ENCODE data around the gene P2RY8.
"Not testable (repeated sequence)": the region's sequence is repeated elsewhere in the genome, so short reads cannot be mapped to it uniquely, and the experiment has no call there.

Gene P2RY8, protein sequence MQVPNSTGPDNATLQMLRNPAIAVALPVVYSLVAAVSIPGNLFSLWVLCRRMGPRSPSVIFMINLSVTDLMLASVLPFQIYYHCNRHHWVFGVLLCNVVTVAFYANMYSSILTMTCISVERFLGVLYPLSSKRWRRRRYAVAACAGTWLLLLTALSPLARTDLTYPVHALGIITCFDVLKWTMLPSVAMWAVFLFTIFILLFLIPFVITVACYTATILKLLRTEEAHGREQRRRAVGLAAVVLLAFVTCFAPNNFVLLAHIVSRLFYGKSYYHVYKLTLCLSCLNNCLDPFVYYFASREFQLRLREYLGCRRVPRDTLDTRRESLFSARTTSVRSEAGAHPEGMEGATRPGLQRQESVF
- total RNA-seq: 0 to 26.7 (median 2.2) reads per million in 18 experiments

DNA sequence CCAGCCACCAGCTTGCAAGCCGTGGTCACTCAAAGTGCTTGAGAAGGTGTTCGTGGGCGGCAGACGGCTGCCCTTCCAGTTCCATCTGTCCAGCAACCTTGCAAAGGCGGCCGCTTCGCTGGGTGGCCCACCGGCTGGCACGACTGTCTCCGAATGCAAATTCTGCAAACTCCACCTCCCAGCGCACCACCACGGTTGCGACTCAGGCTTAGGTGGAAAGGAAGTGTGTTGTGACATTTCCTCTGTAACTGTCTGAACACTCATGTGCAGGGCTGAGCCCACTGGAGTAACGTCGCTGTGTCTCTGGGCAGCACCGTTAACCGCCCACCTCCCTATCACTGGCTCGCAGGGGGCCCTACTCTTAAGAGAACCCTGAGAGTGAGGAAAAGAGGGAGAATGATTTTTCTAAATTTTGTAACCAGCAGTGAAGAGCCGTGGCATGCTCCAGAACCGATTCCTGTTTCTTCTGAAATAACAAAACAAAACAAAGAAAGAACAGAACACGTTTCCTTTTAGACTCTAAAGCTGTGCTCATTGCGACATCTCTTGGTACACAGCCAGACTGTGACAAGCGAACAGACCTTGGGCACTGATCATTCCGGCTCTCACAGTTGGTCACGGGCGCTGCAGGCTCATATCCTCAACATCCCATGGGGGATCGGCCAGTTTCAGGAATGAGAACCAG, at the start of gene P2RY8:
TSS of gene P2RY8 (minus strand) at position 155 of the 685 bp plus-strand sequence. CDS start 70,627 bp downstream, outside the sequence.
- peak; percentile 72 to 80 for DNase-seq

DNA sequence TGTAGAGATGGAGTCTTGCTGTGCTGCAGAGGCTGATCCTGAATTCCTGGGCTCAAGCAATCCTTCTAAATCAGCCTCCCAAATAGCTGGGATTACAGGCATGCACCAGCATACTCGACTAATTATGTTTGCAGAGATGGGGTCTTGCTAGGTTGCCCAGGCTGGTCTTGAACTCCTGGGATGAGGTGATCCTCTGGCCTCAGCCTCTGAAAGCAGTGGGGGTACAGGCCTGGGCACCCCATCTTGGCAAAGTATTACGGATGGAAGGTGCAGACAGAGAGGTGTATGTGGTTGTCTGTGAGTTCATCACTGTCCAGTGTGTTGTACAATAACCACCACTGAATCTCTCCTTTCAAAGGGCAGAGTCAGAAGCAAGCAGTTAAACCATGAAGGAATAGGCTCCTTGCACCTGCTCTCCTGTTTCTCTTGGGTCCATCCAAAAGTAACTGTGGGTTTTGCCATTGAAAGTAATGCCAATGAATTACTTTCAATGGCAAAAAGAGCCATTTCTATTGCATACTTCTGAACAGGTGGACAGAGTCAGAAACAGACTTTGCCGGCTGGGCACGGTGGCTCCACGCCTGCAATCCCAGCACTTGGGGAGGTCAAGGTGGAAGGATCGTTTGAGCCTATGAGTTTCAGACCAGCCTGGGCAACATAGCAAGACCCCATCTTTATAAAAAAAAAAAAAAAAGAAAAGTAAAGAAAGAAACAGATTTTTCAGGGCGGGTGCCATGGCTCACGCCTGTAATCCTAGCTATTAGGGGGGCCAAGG, 47.4 kb upstream of the P2RY8 start:
- no peak for DNase-seq

DNA sequence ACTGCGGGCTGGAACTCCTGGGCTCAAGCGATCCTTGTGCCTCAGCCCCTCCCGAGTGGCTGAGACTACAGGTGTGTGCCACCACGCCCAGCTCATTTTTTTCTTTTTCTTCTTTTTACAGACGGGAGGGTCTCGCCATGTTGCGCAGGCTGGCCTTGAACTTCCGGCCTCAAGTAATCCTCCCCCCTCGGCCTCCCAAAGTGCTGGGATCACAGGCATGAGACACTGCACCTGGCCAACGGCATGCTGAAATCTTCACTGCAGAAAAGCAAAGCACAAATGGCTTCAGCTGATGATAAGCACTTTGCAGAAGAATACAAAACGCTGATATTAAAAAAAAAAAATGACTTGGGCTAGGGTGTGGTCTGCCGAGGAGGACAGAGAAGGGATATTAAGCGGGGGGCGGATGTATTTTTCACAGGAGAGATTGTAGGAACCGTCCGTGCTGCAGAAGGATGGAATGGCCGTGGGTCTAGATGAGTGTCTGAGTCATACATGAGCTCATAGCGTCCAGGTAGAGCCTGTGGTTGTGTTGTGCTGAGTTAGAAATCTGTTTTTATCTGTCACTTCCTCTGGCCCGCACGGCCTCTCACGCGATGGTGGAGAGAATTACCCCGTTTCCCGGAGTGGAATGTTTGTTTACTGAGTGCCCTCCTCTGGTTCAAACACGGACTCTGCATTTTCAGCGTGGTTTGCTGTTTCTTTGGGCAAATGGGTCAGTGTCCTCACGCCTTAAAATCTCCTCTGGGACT, 45.9 kb upstream of the P2RY8 start:
- DNase-seq: peak in 1 of 2 donors; percentile 39

DNA sequence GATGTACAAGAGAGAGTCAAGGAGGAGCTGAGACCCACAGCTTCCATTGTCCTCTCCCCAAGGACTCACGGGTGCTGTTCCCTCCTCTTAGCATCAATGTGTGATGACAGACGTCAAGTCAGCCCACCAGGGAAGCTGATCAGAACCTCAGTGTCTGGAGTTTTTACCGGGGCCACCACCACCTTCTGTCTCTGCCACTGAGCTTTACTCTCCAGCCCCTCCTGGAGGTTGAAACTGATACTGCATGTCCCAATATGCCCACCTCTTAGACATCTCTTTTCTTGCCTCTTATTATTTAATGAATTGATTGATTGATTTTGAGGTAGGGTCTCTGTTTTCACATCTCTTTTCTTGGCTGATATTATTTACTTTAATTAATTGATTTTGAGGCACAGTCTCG, 44.1 kb upstream of the P2RY8 start:
- peak; percentile 78 to 89 for DNase-seq

DNA sequence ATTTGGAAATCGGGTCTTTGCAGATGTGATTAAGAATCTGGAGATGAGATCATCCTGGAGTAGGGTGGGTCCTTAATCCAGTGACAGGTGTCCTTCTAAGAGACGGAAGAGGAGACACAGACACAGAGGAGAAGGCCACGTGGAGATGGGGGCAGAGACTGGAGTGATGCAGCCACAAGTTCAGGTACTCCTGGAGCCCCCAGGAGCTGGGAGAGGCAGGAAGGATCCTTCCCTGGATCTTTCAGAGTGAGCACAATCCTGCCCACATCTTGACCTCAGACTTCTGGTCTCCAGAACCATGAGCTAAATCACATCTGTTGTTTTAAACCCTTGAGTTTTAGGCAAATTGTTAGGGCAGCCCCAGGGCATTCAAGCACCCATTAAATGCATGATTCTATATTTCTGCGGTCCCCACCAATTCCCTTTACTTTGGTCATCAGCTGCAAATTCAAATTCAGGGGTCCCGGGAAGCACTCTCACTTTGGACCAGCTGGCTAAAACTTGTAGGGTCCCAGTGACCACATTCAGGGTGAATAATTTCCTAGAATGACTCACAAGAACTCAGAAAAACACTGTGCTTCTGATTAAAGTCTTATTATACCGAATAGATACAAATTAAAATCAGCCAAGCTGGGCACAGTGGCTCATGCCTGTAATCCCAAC, 41.7 kb upstream of the P2RY8 start:
- DNase-seq: no peak

DNA sequence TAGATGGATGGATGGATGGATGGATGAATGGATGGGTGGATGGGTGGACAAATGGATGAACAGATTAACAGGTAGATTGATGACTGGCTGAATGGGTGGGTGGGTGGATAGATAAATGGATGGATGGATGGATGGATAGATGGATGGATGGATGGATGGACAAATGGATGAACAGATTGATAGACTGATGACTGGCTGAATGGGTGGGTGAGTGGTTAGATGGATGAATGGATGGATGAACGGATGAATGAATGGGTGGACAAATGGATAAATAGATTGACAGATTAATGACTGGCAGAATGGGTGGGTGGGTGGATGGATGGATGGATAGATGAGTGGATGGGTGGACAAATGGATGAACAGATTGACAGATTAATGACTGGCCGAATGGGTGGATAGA, 40.9 kb upstream of the P2RY8 start:
- DNase-seq: no peak

DNA sequence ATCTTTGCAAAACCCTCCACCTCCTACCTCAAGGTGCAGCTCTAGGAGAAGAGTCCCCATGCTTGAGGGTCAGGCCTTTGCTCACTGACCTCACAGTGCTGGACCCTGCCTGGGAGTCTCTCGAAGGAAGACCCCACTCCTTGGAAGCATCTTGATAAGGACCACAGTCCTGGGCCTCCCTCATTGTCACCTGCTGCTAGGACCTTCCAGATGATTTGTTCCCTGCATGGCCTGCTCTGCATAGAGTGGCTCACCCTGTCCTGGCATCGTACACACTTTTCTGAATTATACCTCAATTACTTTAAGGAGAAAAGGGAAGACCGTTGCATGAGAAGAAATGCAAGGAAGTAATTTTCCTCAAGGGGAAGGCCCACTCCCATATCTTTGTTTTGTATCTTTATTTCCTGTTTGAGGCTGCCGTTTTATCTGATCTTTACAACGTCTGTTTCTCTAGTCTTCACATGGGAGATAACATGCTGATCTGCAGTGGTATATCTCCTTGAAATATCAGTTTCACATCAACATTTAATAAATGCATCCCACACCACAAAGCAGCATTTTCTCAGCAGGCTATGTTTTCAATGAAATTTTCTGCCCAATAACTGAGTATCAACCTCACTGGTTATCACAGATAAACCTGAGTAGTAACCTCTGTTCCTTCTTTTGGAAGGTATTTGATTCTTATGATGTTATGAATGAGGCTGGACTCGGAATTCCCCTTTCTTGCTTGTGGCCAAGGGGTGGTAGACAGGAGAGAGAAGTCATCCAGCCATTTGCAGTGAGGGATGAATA, 39.4 kb upstream of the P2RY8 start:
- no peak for DNase-seq

DNA sequence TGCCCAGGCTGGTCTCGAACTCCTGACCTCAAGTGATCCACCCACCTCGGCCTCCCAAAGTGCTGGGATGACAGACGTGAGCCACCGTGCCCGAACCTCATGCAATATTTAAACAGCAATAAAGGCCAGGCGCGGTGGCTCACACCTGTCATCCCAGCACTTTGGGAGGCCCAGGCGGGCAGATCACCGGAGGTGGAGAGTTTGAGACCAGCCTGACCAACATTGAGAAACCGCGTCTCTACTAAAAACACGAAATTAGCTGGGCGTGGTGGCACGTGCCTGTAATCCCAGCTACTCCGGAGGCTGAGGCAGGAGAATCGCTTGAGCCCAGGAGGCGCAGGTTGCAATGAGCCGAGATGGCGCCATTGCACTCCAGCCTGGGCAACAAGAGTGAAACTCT, 37.2 kb upstream of the P2RY8 start:
- DNase-seq: not testable (repeated sequence)

DNA sequence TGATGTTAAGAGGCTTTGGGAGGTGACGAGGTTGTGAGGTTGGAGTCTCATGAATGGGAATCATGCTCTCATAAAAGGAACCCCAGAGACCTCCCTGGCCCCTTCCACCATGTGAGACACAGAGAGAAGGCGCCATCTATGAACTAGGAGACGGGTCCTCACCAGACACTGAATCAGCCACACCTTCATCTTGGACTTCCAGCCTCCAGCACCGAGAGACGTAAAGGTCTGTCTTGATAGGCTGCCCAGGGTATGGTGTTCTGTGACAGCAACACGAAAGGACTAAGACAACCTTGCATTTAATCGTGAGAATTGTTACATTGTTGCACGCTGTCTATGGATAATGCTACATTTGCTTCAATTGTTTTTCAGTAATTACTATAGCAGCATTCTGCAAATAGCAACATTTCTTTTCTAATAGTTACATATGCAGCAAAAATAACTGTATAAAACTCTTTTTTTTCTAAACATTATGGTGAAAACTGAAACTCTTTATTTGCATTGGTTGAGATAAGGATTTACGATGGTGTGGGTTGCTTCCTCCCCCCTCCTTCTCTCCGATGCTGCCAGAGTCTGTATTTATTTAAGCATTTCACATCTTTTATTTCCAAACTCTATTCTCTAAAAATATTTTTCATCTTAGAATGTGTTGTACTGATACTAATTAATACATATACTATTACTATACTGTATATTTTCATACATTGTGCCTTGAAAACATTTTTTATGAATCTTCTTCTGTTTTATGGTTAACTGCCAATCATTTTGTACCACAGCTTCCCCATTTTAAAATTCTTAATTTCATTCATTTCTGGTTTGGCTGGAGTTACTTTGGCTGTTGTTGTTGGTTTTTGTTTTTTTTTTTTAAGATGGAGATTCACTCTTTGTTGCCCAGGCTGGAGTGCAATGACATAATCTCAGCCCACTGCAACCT, 28.0 kb upstream of the P2RY8 start:
- peak in 1 of 2 donors; percentile 31 for DNase-seq

DNA sequence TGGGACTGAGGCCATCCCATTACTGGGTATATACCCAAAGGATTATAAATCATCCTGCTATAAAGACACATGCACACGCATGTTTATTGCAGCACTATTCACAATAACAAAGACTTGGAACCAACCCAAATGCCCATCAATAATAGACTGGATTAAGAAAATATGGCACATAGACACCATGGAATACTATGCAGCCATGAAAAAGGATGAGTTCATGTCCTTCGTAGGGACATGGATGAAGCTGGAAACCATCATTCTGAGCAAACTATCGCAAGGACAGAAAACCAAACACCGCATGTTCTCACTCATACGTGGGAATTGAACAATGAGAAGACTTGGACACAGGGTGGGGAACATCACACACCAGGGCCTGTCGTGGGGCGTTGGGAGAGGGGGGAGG, 27.1 kb upstream of the P2RY8 start:
- DNase-seq: not testable (repeated sequence)

DNA sequence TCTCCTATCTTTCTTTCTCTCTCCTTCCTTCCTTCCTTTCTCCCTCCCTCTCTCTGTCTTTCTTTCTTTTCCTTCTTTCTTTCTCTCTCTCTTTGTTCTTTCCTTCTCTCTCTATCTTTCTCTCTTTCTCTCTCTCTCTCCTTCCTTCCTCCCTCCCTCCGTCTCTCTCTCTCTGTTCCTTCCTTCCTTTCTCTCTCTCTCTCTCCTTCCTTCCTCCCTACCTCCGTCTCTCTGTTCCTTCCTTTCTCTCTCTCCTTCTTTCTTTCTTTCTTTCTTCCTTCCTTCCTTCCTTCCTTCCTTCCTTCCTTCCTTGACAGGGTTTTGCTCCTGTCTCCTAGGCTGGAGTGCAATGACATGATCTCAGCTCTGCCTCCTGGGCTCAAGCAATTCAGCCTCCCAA, 24.2 kb upstream of the P2RY8 start:
- DNase-seq: no peak

DNA sequence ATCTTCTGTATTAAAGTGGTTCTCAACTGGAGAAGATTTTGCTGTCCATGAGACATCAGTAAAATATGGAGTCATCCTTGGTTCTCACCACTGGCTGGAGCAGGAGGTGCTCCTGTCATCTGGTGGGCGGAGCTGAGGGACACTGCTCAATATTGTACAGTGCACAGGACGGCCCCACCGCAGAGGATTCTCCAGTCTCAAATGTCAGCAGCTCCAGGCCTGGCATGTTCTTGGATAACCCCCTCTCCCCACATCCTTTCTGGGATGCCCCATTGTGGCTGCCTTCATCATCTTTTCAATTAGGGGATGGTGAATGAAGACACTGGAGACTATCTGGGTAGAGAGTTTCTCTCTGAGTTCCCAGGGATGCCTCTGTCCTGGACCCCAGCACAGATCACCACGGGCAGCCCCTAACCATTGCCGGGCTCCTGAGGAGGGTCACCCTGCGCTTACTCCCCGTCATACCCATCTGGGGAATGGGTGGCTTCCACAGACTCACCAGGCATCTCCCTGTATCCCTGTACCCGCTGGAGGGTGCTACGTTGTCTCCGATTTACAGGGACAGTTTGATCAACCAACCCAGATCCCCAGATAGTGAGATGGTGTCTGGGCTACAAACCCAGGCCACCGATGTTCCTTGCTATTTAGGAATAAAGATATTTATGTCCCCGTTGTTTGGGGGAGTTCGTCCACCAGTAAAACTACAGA, 21.9 kb upstream of the P2RY8 start:
- DNase-seq: no peak

DNA sequence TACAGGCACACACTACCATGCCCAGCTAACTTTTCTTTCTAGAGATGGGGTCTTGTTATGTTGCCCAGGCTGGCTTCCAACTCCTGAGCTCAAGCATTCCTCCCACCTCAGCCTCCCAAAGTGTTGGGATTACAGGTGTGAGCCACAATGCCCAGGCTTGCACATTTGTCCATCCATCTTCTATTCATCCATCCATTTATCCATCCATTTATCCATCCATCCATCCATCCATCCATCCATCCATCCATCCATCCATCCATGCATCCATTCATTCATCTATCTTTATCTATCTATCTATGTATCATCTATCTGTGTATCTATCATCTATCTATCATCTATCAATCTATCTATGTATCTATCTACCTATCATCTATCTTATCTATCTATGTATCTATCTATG, 20.5 kb upstream of the P2RY8 start:
- not testable (repeated sequence) for DNase-seq

DNA sequence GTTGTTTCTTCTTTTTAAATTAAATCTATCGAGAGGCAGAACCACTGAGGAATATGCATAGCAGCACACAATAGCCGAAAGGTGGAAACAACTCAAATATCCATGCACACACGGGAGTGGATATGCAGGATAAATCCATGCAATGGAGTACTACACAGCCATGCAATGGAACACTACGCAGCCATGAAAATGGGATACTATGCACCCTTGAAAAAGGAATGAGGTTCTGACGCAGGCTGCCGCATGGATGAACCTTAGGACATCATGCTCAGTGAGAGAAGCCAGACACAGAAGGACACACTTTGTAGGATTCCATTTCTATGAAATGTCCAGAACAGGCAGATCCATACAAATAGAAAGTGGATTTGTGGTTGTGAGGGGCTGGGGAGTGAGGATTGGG, 18.4 kb upstream of the P2RY8 start:
- DNase-seq: no peak

DNA sequence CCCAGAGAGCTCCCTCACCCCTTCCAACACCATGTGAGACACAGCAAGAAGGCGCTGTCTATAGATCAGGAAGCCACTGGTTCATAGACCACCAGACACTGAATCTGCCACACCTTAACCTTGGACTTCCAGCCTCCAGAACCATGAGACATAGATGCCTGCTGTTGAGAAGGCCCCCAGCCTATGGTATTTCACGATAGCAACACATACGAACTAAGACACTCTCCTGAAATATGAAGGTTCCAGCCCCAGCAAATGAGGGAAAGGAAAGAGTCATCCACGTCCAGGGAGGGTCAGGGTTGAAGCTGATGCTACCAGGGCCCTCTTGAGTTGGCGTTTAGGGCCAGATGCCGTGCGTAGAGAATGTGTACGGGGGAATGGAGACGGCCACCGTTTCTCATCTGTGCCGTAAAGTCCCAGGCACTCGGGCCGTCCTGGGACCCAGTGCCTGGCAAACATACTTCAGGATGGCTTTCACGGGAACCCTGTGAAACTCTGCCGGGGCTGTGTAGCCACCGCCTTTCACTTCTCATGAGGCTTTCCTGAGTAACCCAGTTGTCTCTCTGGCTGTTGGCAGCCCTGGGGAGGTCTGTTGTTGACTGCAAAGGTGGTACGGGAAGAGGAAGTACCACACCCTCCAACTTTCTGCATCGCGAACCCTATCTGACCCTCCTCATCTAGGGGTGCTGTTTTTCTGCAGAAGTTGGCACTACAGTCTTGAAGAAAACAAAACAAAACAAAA, 17.7 kb upstream of the P2RY8 start:
- peak in 1 of 2 donors; percentile 4 for DNase-seq

DNA sequence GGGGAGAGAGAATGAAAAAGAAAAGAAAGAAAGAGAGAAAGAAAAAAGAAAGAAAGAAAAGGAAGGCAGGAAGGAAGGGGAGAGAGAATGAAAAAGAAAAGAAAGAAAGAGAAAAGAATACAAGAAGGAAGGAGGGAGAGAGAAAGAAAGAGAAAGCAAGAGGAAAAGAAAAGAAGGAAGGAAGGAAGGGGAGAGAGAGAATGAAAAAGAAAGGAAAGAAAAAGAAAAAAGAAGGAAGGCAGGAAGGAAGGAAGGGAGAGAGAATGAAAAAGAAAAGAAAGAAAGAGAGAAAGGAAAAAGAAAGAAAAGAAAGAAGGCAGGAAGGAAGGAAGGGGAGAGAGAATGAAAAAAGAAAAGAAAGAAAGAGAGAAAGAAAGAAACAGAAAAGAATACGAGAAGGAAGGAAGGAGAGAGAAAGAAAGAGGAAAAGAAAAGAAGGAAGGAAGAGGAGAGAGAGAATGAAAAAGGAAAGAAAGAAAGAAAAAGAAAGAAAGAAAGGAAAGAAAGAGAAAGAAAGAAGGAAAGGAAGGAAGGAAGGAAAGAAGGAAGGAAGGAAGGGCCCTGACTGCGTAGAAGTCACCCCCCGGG, 15.1 kb upstream of the P2RY8 start:
- no peak for DNase-seq

DNA sequence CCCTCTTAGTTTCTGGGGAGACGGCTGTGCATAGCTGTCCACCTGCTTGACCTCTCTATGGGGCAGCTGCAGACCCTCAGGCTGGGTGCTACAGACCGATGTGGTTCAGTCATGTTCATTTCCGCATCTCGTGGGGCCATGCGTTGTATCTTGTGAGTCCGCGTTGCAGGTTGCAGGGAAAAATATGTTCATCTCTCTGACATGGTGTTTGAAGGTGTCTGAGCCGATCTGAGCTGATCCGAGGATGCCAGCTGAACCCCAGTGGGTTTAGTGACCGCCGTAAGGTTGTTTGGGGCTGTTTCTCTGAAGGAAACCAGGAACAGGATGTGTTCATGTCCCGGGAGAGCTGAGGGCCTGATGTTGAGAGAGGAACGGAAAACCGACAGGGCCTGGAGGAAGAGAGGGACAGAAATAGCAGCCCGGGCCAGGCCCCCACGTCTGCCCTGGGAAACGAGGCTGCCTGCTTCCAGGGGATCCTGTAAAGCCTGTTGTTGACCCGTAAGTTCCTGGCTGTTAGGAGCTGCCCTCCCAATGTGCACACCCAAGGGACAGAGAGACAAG, 9.8 kb upstream of the P2RY8 start:
- peak in 1 of 2 donors; percentile 21 for DNase-seq
